Islet precursor cell (in vitro differentiated cells): ENCODE results near the gene BIN1.
"Not testable (repeated sequence)": the region's sequence is repeated elsewhere in the genome, so short reads cannot be mapped to it uniquely, and the experiment has no call there.

Experiments used
- DNase-seq: peaks from one replicate; pipeline ENCODE4 v3.0.0-alpha.2; 2018

BIN1 gene

GRCh38 chr2:127133793-127134192 lies 26.8 kb upstream of the BIN1 start:
- no peak for DNase-seq

GRCh38 chr2:127130421-127130820 lies 23.5 kb upstream of the BIN1 start:
- DNase-seq: no peak

GRCh38 chr2:127129937-127130336 lies 23.0 kb upstream of the BIN1 start:
- DNase-seq: no peak

GRCh38 chr2:127128445-127128904 lies 21.5 kb upstream of the BIN1 start:
- DNase-seq: peak; percentile 90

- no peak for DNase-seq
Measured at GRCh38 chr2:127125821-127126220, 18.9 kb upstream of the BIN1 start.

GRCh38 chr2:127124426-127124825 lies 17.5 kb upstream of the BIN1 start:
- no peak for DNase-seq

GRCh38 chr2:127122361-127123027 lies 15.5 kb upstream of the BIN1 start:
- no peak for DNase-seq

GRCh38 chr2:127121776-127122176 lies 14.8 kb upstream of the BIN1 start:
- peak; percentile 50 for DNase-seq

- no peak for DNase-seq
Measured at GRCh38 chr2:127121353-127121752, 14.4 kb upstream of the BIN1 start.

GRCh38 chr2:127120408-127120807 lies 13.5 kb upstream of the BIN1 start:
- DNase-seq: not testable (repeated sequence)

- no peak for DNase-seq
Measured at GRCh38 chr2:127118467-127118866, 11.5 kb upstream of the BIN1 start.

GRCh38 chr2:127118038-127118437 lies 11.1 kb upstream of the BIN1 start:
- DNase-seq: no peak

- no peak for DNase-seq
Measured at GRCh38 chr2:127117603-127118002, 10.6 kb upstream of the BIN1 start.

GRCh38 chr2:127115471-127116199 lies 8.7 kb upstream of the BIN1 start:
- no peak for DNase-seq

- DNase-seq: no peak
Measured at GRCh38 chr2:127110985-127111384, 4.0 kb upstream of the BIN1 start.

- DNase-seq: no peak
Measured at GRCh38 chr2:127108090-127108523, 1.2 kb upstream of the BIN1 start.

- DNase-seq: no peak
Measured at GRCh38 chr2:127107622-127107999, 657 bp upstream of the BIN1 start.

GRCh38 chr2:127106457-127106990 lies 430 bp downstream of the BIN1 start:
- DNase-seq: peak; percentile 72

- peak; percentile 72 for DNase-seq
Measured at GRCh38 chr2:127105656-127106456, 1.1 kb downstream of the BIN1 start.

- peak; percentile 54 for DNase-seq
Measured at GRCh38 chr2:127104881-127105655, 1.9 kb downstream of the BIN1 start.

GRCh38 chr2:127104166-127104660 lies 2.7 kb downstream of the BIN1 start:
- DNase-seq: peak; percentile 48
